Activated effector memory CD4-positive, alpha-beta T cell treated with Interleukin-2 at 50 U/mL for 16 hours (primary cell): Measurements from ENCODE around the gene ROBO4.
A peak's percentile ranks its signal among the peaks of the same experiment; 100 is the strongest.

Experiments
- DNase-seq: peaks from one replicate; pipeline ENCODE4 v3.0.0-alpha.2; 2020

Gene ROBO4

GRCh38 chr11:124897674-124898262 lies at the start of gene ROBO4:
TSS of gene ROBO4 (minus strand) at chr11:124897865. CDS start at chr11:124897795, 70 bp downstream.
- DNase-seq = no peak

GRCh38 chr11:124946735-124947141 lies 49.1 kb upstream of the ROBO4 start:
- no peak for DNase-seq

GRCh38 chr11:124945826-124946225 lies 48.2 kb upstream of the ROBO4 start:
- no peak for DNase-seq

- DNase-seq = no peak
Measured at GRCh38 chr11:124944565-124944964, 46.9 kb upstream of the ROBO4 start.

GRCh38 chr11:124943741-124944140 lies 46.1 kb upstream of the ROBO4 start:
- DNase-seq = no peak

- no peak for DNase-seq
Measured at GRCh38 chr11:124943254-124943616, 45.6 kb upstream of the ROBO4 start.

- DNase-seq = no peak
Measured at GRCh38 chr11:124942466-124943253, 45.0 kb upstream of the ROBO4 start.

GRCh38 chr11:124941703-124942102 lies 44.0 kb upstream of the ROBO4 start:
- no peak for DNase-seq

- DNase-seq = no peak
Measured at GRCh38 chr11:124938970-124939369, 41.3 kb upstream of the ROBO4 start.

- no peak for DNase-seq
Measured at GRCh38 chr11:124938206-124938765, 40.6 kb upstream of the ROBO4 start.

- DNase-seq = no peak
Measured at GRCh38 chr11:124937336-124937935, 39.8 kb upstream of the ROBO4 start.

- DNase-seq = no peak
Measured at GRCh38 chr11:124935548-124936514, 38.2 kb upstream of the ROBO4 start, which contains the start of gene HEPACAM. TSS of gene HEPACAM (minus strand) at chr11:124936047. CDS start at chr11:124936006, 41 bp downstream.

- DNase-seq = no peak
Measured at GRCh38 chr11:124934862-124935547, 37.3 kb upstream of the ROBO4 start.

GRCh38 chr11:124930799-124931198 lies 33.1 kb upstream of the ROBO4 start:
- no peak for DNase-seq

- no peak for DNase-seq
Measured at GRCh38 chr11:124928942-124929665, 31.4 kb upstream of the ROBO4 start.

- DNase-seq = no peak
Measured at GRCh38 chr11:124923296-124923695, 25.6 kb upstream of the ROBO4 start.

GRCh38 chr11:124922831-124923230 lies 25.2 kb upstream of the ROBO4 start:
- no peak for DNase-seq

GRCh38 chr11:124920870-124921609 lies 23.4 kb upstream of the ROBO4 start:
- DNase-seq = peak; percentile 57

GRCh38 chr11:124920356-124920755 lies 22.7 kb upstream of the ROBO4 start:
- DNase-seq = no peak

GRCh38 chr11:124919898-124920297 lies 22.2 kb upstream of the ROBO4 start:
- no peak for DNase-seq
